Mesenchymal stem cell (in vitro differentiated cells and primary cell): Measurements from ENCODE around the gene SV2C.

Experiments
- DNase-seq: peaks from one replicate; pipeline ENCODE4 v3.0.0-alpha.2; 2013
- H2AFZ ChIP-seq: one replicate; pipeline ENCODE4 v1.6.1; 2013; ENCODE audit warnings: low read depth, mild to moderate bottlenecking, control low read depth, inconsistent platforms, low read length, moderate library complexity
- H2AK5ac ChIP-seq: 2 replicates; pipeline ENCODE4 v1.6.1; 2013; ENCODE audit warnings: low read length, moderate library complexity, mild to moderate bottlenecking, inconsistent platforms; ENCODE audit not compliant: severe bottlenecking
- H2BK120ac ChIP-seq: one replicate; pipeline ENCODE4 v1.6.1; 2013; ENCODE audit warnings: low read depth, mild to moderate bottlenecking, inconsistent platforms, low read length, moderate library complexity
- H2BK12ac ChIP-seq, 2 experiments: one replicate each; pipeline ENCODE4 v1.6.1; 2013; ENCODE audit warnings: inconsistent platforms in 2 of 2, low read length in 2 of 2, mild to moderate bottlenecking in 2 of 2, moderate library complexity in 2 of 2, control low read depth in 1 of 2
- H2BK15ac ChIP-seq: one replicate; pipeline ENCODE4 v1.6.1; 2013; ENCODE audit warnings: mild to moderate bottlenecking, low read depth, inconsistent platforms; ENCODE audit not compliant: poor library complexity, severe bottlenecking
- H2BK5ac ChIP-seq: 2 replicates; pipeline ENCODE4 v1.6.1; 2013; ENCODE audit warnings: low read depth, mild to moderate bottlenecking, low read length, control low read depth, inconsistent platforms; ENCODE audit not compliant: poor library complexity, severe bottlenecking
- H3K14ac ChIP-seq, 2 experiments: one replicate each; pipeline ENCODE4 v1.6.1; 2013; ENCODE audit warnings: inconsistent platforms in 2 of 2, low read length in 2 of 2, control low read depth in 1 of 2, mild to moderate bottlenecking in 1 of 2, moderate library complexity in 1 of 2
- H3K18ac ChIP-seq, 2 experiments: one replicate each; pipeline ENCODE4 v1.6.1; 2013; ENCODE audit warnings: inconsistent platforms in 2 of 2, low read length in 2 of 2, control low read depth in 1 of 2, low read depth in 1 of 2, mild to moderate bottlenecking in 1 of 2
- H3K23ac ChIP-seq, 2 experiments: one replicate each; pipeline ENCODE4 v1.6.1; 2013; ENCODE audit warnings: inconsistent platforms in 2 of 2, low read length in 2 of 2, mild to moderate bottlenecking in 2 of 2, moderate library complexity in 2 of 2, control low read depth in 1 of 2
- H3K27ac ChIP-seq: 2 replicates; pipeline ENCODE4 v1.5.1; 2013; ENCODE audit warnings: mild to moderate bottlenecking, moderate library complexity, low read length, control low read depth, inconsistent platforms; ENCODE audit not compliant: poor library complexity, severe bottlenecking
- H3K27me3 ChIP-seq, 2 experiments: 2 replicates each; pipeline versions ENCODE4 v1.6.1 to v1.7.0; 2013; ENCODE audit warnings: low read length in 2 of 2, mild to moderate bottlenecking in 2 of 2, moderate library complexity in 2 of 2, control low read depth in 1 of 2, inconsistent platforms in 1 of 2; ENCODE audit not compliant: control insufficient read depth in 1 of 2, insufficient read depth in 1 of 2
- H3K36me3 ChIP-seq, 2 experiments: 2 replicates each; pipeline versions ENCODE4 v1.6.1 to v1.7.0; 2013; ENCODE audit warnings: low read length in 2 of 2, control low read depth in 1 of 2, inconsistent platforms in 1 of 2, low read depth in 1 of 2, mild to moderate bottlenecking in 1 of 2; ENCODE audit not compliant: insufficient read depth in 2 of 2, control insufficient read depth in 1 of 2
- H3K4ac ChIP-seq, 2 experiments: one replicate each; pipeline ENCODE4 v1.6.1; 2013; ENCODE audit warnings: inconsistent platforms in 2 of 2, low read length in 2 of 2, mild to moderate bottlenecking in 2 of 2, moderate library complexity in 2 of 2, control low read depth in 1 of 2, low read depth in 1 of 2
- H3K4me1 ChIP-seq: 2 replicates; pipeline ENCODE4 v1.6.1; 2013; ENCODE audit warnings: low read depth, low read length, control low read depth; ENCODE audit not compliant: control insufficient read depth, insufficient read depth
- H3K4me2 ChIP-seq: 2 replicates; pipeline ENCODE4 v1.6.1; 2013; ENCODE audit warnings: low read length, mild to moderate bottlenecking, inconsistent platforms; ENCODE audit not compliant: poor library complexity, severe bottlenecking
- H3K4me3 ChIP-seq, 2 experiments: 2 replicates each; pipeline versions ENCODE4 v1.5.1 to v1.7.0; 2013; ENCODE audit warnings: low read length in 2 of 2, mild to moderate bottlenecking in 2 of 2, control low read depth in 1 of 2, low read depth in 1 of 2; ENCODE audit not compliant: insufficient read depth in 1 of 2
- H3K79me1 ChIP-seq: replicated peaks from 2 replicates; pipeline ENCODE4 v1.6.1; 2013; ENCODE audit warnings: mild to moderate bottlenecking, control low read depth, low read length, inconsistent platforms; ENCODE audit not compliant: poor library complexity, severe bottlenecking
- H3K9ac ChIP-seq: 2 replicates; pipeline ENCODE4 v1.7.0; 2013; ENCODE audit warnings: mild to moderate bottlenecking, low read length, moderate library complexity
- H3K9me3 ChIP-seq: 2 replicates; pipeline ENCODE4 v1.7.0; 2013; ENCODE audit warnings: mild to moderate bottlenecking, low read length; ENCODE audit not compliant: control insufficient read depth
- H4K8ac ChIP-seq: one replicate; pipeline ENCODE4 v1.6.1; 2013; ENCODE audit warnings: inconsistent platforms, mild to moderate bottlenecking, low read length, moderate library complexity
- H4K91ac ChIP-seq: one replicate; pipeline ENCODE4 v1.6.1; 2013; ENCODE audit warnings: mild to moderate bottlenecking, low read length, inconsistent platforms
- WGBS: methylation state at CpG from one replicate; pipeline ENCODE4 v1.1.7; 2013; ENCODE audit warnings: mixed read lengths; 5-methylcytosine and 5-hydroxymethylcytosine counted together

SV2C gene

GRCh38 chr5:76114179-76114851 is 31.1 kb downstream of the SV2C start:
- no peak overlapping the region for H2AFZ ChIP-seq
- H2AK5ac ChIP-seq, result no peak overlapping the region

DNA sequence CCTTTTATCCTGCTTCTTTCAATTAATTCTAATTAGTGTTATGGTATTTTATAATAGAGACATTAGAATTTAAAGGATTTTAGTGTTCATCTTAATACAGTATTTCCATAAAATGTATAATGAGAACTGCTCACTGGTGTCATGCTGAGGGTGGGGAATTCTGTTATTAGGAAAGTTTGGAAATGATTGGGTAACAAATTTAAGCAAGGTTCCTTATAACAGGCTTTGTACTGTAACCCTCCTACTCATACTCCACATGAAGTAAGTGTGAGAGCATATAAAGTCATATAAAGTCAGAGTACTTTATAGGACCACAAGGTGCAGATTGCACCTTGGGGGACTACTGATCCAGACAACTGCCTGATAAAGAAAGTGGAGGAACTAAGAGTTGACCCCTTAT is 42.2 kb downstream of the SV2C start:
- H3K4me3 ChIP-seq, result no peak overlapping the region
- H4K91ac ChIP-seq, result no peak overlapping the region
- H4K8ac ChIP-seq, result no peak overlapping the region
- H3K36me3 ChIP-seq, result no peaks in the 10 kb centered on the region
- H3K23ac ChIP-seq, result no peak overlapping the region
- H2BK5ac ChIP-seq, result no peak overlapping the region
- no peaks in the 10 kb centered on the region for H3K9me3 ChIP-seq
- H3K79me1 ChIP-seq, result no peaks in the 10 kb centered on the region
- H3K4me1 ChIP-seq, result no peaks in the 10 kb centered on the region
- no peak overlapping the region for H3K9ac ChIP-seq
- H2AK5ac ChIP-seq, result no peak overlapping the region
- no peak overlapping the region for H3K4me2 ChIP-seq
- no peak overlapping the region for H3K18ac ChIP-seq
- no peak overlapping the region for H2BK12ac ChIP-seq
- H2AFZ ChIP-seq, result no peak overlapping the region
- no peak overlapping the region for H3K4ac ChIP-seq
- no peak overlapping the region for H3K27ac ChIP-seq
- H2BK15ac ChIP-seq, result no peak overlapping the region
- DNase-seq, result no peak
- H2BK120ac ChIP-seq, result no peak overlapping the region
- peaks cover 0 to 4% of the 10 kb centered on the region in 2 experiments for H3K27me3 ChIP-seq
- H3K14ac ChIP-seq, result no peak overlapping the region

More at GRCh38 chr5:76114179-76114851, 31.1 kb downstream of the SV2C start:
- Histone ChIP-seq H3K4ac (no peak overlapping the region), H2BK5ac (no peak overlapping the region), H3K4me2 (no peak overlapping the region), H2BK15ac (no peak overlapping the region), H2BK120ac (no peak overlapping the region), H4K8ac (no peak overlapping the region), H3K23ac (no peak overlapping the region), H3K27ac (no peak overlapping the region), H3K9me3 (no peaks in the 10 kb centered on the region), H2BK12ac (no peak overlapping the region), H3K4me1 (no peaks in the 10 kb centered on the region), H3K14ac (no peak overlapping the region), H3K79me1 (no peaks in the 10 kb centered on the region), H3K18ac (no peak overlapping the region), H4K91ac (no peak overlapping the region), H3K27me3 (peaks cover 0 to 14% of the 10 kb centered on the region in 2 experiments), H3K36me3 (no peaks in the 10 kb centered on the region), H3K9ac (no peak overlapping the region), H3K4me3 (no peak overlapping the region)
- no peak for DNase-seq
- WGBS, result 86% methylated on average over 1 of the region's 5 CpGs

- Histone ChIP-seq H3K9me3 (no peaks in the 10 kb centered on the region), H2BK15ac (no peak overlapping the region), H3K4me2 (no peak overlapping the region), H2AK5ac (no peak overlapping the region), H3K14ac (no peak overlapping the region), H2BK120ac (no peak overlapping the region), H2BK5ac (no peak overlapping the region), H3K4me3 (no peak overlapping the region), H2BK12ac (no peak overlapping the region), H3K36me3 (no peaks in the 10 kb centered on the region), H2AFZ (no peak overlapping the region), H4K8ac (no peak overlapping the region), H3K27ac (no peak overlapping the region), H3K18ac (no peak overlapping the region), H3K9ac (no peak overlapping the region), H3K4me1 (no peaks in the 10 kb centered on the region), H3K23ac (no peak overlapping the region), H4K91ac (no peak overlapping the region), H3K4ac (no peak overlapping the region), H3K79me1 (no peaks in the 10 kb centered on the region), H3K27me3 (peaks cover 0 to 4% of the 10 kb centered on the region in 2 experiments)
- DNase-seq, result no peak
- WGBS, result 57% methylated on average over 3 of the region's 3 CpGs
These were observed 42.7 kb downstream of the SV2C start for GRCh38 chr5:76125888-76126287.

DNA sequence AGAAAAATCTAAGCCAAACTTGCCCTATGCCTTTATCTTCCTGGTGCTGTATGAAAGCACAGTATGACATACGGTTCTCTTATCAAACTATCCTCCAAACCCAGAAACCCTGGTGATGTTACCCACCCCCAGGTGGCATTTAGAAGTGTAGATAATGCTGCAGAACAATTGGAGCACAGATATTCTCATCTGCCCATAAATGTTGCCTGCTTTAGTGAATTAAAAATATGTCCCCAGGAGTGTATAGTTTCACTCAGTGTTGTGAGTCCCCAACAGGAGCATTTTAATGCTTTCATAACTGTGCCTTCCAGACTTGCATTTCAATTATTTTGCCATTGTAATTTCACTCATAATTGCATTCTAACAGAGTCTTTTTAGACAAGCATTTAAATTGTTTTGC is 50.8 kb downstream of the SV2C start:
- no peak overlapping the region for H2BK120ac ChIP-seq
- no peaks in the 10 kb centered on the region for H3K9me3 ChIP-seq
- no peaks in the 10 kb centered on the region for H3K79me1 ChIP-seq
- no peak overlapping the region for H3K14ac ChIP-seq
- no peak overlapping the region for H2BK12ac ChIP-seq
- H3K18ac ChIP-seq, result no peak overlapping the region
- H3K27ac ChIP-seq, result no peak overlapping the region
- H3K4me1 ChIP-seq, result no peaks in the 10 kb centered on the region
- DNase-seq, result no peak
- no peak overlapping the region for H3K23ac ChIP-seq
- H4K8ac ChIP-seq, result no peak overlapping the region
- no peak overlapping the region for H3K4me2 ChIP-seq
- peaks cover 0 to 24% of the 10 kb centered on the region in 2 experiments for H3K27me3 ChIP-seq
- no peak overlapping the region for H2BK5ac ChIP-seq
- no peak overlapping the region for H2AFZ ChIP-seq
- no peak overlapping the region for H2BK15ac ChIP-seq
- no peak overlapping the region for H2AK5ac ChIP-seq
- no peak overlapping the region for H3K4me3 ChIP-seq
- H3K36me3 ChIP-seq, result no peaks in the 10 kb centered on the region
- WGBS, result no CpG with 5 or more reads among the region's 1 CpG
- H3K4ac ChIP-seq, result no peak overlapping the region
- no peak overlapping the region for H4K91ac ChIP-seq
- no peak overlapping the region for H3K9ac ChIP-seq
